HG03565 (cell line): ENCODE results near the gene SHLD3.
"Not testable (repeated sequence)": the region's sequence is repeated elsewhere in the genome, so short reads cannot be mapped to it uniquely, and the experiment has no call there.

Experiments
- ATAC-seq: cut with Tn5 transposase; IDR thresholded peaks from one replicate; pipeline ENCODE4 v1.9.1; 2021; ENCODE audit warnings: mild to moderate bottlenecking, moderate library complexity; ENCODE audit not compliant: unreplicated experiment

The SHLD3 gene

DNA sequence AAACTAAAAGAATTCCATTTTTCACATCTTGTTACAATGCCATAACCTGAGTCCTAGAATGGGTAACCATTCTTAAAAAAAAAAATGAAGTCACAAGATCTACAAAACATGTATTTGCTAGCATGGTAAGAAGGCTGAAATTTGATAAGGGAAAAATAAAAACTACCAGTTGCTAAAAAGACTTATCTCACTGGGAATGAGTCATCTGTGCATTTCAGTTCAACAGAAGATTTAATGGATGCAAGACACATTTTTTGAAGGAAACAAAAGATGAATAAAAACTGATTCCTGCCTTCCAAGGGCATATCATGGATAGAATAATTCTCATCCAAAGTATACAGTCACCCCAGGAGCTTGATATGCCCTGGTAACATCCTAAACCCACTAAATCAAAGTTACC, 49.9 kb downstream of the SHLD3 start:
- no peak for ATAC-seq

DNA sequence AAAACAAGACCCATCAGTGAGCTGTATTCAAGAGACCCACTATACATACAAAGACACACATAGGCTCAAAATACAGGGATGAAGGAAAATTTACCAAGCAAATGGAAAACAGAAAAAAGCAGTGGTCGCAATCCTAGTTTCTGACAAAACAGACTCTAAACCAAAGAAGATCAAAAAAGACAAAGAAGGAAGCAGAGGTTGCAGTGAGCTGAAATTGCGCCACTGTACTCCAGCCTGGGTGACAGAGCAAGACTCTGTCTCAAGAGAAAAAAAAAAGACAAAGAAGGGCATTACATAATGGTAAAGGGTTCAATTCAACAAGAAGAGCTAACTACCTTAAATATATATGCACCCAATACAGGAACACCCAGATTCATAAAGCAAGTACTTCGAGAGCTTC, 51.2 kb downstream of the SHLD3 start:
- not testable (repeated sequence) for ATAC-seq
